Measurements from ENCODE around the gene TSSK2. TPM values are rescaled to one million over a fixed set of nuclear protein-coding genes. Genes with fewer than 3 reads are reported as not detected.

TSSK2 gene
- total and polyA plus RNA-seq, 2 experiments from 2014 or later: not detected

GRCh38 chr22:19115628-19116027 is 15.5 kb upstream of the TSSK2 start:
- no peak overlapping the region for H3K27ac Mint-ChIP-seq
- peaks cover 23% of the 10 kb centered on the region for H3K4me1 Mint-ChIP-seq
- Histone ChIP-seq H3K27me3 (ENCODE audit: insufficient read depth) (no peaks in the 10 kb centered on the region), H3K4me3 (no peak overlapping the region), H3F3A (replicated peaks; ENCODE audit: low read depth) (no peaks in the 10 kb centered on the region), H4K20me1 (replicated peaks; ENCODE audit: insufficient read depth) (peaks cover 48% of the 10 kb centered on the region), H3K4me2 (no peak overlapping the region), H3K79me2 (replicated peaks; ENCODE audit: insufficient read depth) (peaks cover 100% of the 10 kb centered on the region), H3K4me1 (ENCODE audit: insufficient read depth) (peaks cover 13% of the 10 kb centered on the region), H3K36me3 (ENCODE audit: insufficient read depth) (no peaks in the 10 kb centered on the region), H2AFZ (no peak overlapping the region), H3K9me2 (ENCODE audit: insufficient read depth) (no peaks in the 10 kb centered on the region), H3K27ac (ENCODE audit: low read depth) (no peak overlapping the region)
- peak; percentile 56 for ATAC-seq
- DNase-seq (ENCODE audit: low spot score): no peak
- H3K36me3 Mint-ChIP-seq (ENCODE audit: low read depth): peaks cover 3% of the 10 kb centered on the region; the same call in 2 of the 3 replicates
- H3K4me3 Mint-ChIP-seq: no peak overlapping the region; the same call in 2 of the 3 replicates
- TF ChIP-seq CTCF (conservative IDR thresholded peaks at IDR 0.05; ENCODE audit: low read depth in 2 of 2) (peak in 1 of 2 experiments; percentile 41; a peak in 2 of 4 replicates), JUNB (IDR thresholded peaks at IDR 0.05; ENCODE audit: unreplicated experiment) (no peak)
- H3K27me3 Mint-ChIP-seq (ENCODE audit: insufficient read depth, low read depth, poor library complexity): peaks cover 8% of the 10 kb centered on the region
- H3K9me3 Mint-ChIP-seq: no peaks in the 10 kb centered on the region; the same call in 2 of the 3 replicates

GRCh38 chr22:19117111-19117512 is 14.0 kb upstream of the TSSK2 start:
- Mint-ChIP-seq H3K27ac (no peak overlapping the region), H3K4me1 (peaks cover 20% of the 10 kb centered on the region), H3K9me3 (no peaks in the 10 kb centered on the region), H3K4me3 (no peak overlapping the region), H3K27me3 (ENCODE audit: insufficient read depth, low read depth, poor library complexity) (peaks cover 11% of the 10 kb centered on the region), H3K36me3 (ENCODE audit: low read depth) (peaks cover 3% of the 10 kb centered on the region; the same call in 2 of the 3 replicates)
- Histone ChIP-seq H4K20me1 (replicated peaks; ENCODE audit: insufficient read depth) (peaks cover 50% of the 10 kb centered on the region), H3K4me2 (no peak overlapping the region), H2AFZ (no peak overlapping the region), H3K79me2 (replicated peaks; ENCODE audit: insufficient read depth) (peaks cover 96% of the 10 kb centered on the region), H3K27ac (ENCODE audit: low read depth) (no peak overlapping the region), H3K4me1 (ENCODE audit: insufficient read depth) (peaks cover 8% of the 10 kb centered on the region), H3K4me3 (no peak overlapping the region), H3K9me2 (ENCODE audit: insufficient read depth) (no peaks in the 10 kb centered on the region), H3F3A (replicated peaks; ENCODE audit: low read depth) (0 out of 2 replicates have a peak, but pooled peaks cover 4% of the 10 kb centered on the region), H3K36me3 (ENCODE audit: insufficient read depth) (no peaks in the 10 kb centered on the region), H3K27me3 (ENCODE audit: insufficient read depth) (no peaks in the 10 kb centered on the region)
- no peak for DNase-seq (ENCODE audit: low spot score)
- no peak for ATAC-seq
- no peak for TF ChIP-seq EZH2phosphoT487 (IDR thresholded peaks at IDR 0.05; ENCODE audit: unreplicated experiment)
- TF ChIP-seq EZH2 (IDR thresholded peaks at IDR 0.05; ENCODE audit: low read depth, unreplicated experiment): no peak

- H3K4me3 Mint-ChIP-seq: no peak overlapping the region
- peaks cover 42% of the 10 kb centered on the region for H4K20me1 ChIP-seq (replicated peaks; ENCODE audit: insufficient read depth)
- no peaks in the 10 kb centered on the region for H3K27me3 ChIP-seq (ENCODE audit: insufficient read depth)
- peaks cover 27% of the 10 kb centered on the region for H3K4me1 Mint-ChIP-seq
- peaks cover 17% of the 10 kb centered on the region for H3K27me3 Mint-ChIP-seq (ENCODE audit: insufficient read depth, low read depth, poor library complexity)
- peaks cover 4% of the 10 kb centered on the region; the same call in 1 of the 2 replicates for H3F3A ChIP-seq (replicated peaks; ENCODE audit: low read depth)
- peaks cover 14% of the 10 kb centered on the region for H3K4me1 ChIP-seq (ENCODE audit: insufficient read depth)
- H3K36me3 ChIP-seq (ENCODE audit: insufficient read depth): no peaks in the 10 kb centered on the region
- H3K79me2 ChIP-seq (replicated peaks; ENCODE audit: insufficient read depth): peaks cover 84% of the 10 kb centered on the region
- no peaks in the 10 kb centered on the region for H3K9me2 ChIP-seq (ENCODE audit: insufficient read depth)
- no peak overlapping the region for H3K4me3 ChIP-seq
- no peak for DNase-seq (ENCODE audit: low spot score)
- H2AFZ ChIP-seq: no peak overlapping the region
- peaks cover 3% of the 10 kb centered on the region; the same call in 2 of the 3 replicates for H3K36me3 Mint-ChIP-seq (ENCODE audit: low read depth)
- no peak for ATAC-seq
- no peak overlapping the region for H3K4me2 ChIP-seq
- H3K27ac ChIP-seq (ENCODE audit: low read depth): no peak overlapping the region
- no peak overlapping the region for H3K27ac Mint-ChIP-seq
- H3K9me3 Mint-ChIP-seq: no peaks in the 10 kb centered on the region
- TF ChIP-seq POLR2AphosphoS5 (IDR thresholded peaks at IDR 0.05; ENCODE audit: low read depth) (no peak), EZH2phosphoT487 (IDR thresholded peaks at IDR 0.05; ENCODE audit: unreplicated experiment) (no peak), EZH2 (IDR thresholded peaks at IDR 0.05; ENCODE audit: low read depth, unreplicated experiment) (no peak), CTCF (conservative IDR thresholded peaks at IDR 0.05; ENCODE audit: low read depth in 2 of 2) (no peak), REST (IDR thresholded peaks at IDR 0.05; ENCODE audit: unreplicated experiment) (no peak), ZNF331 (CRISPR knock-in tag; IDR thresholded peaks at IDR 0.05; ENCODE audit: low read depth) (no peak), NANOG (IDR thresholded peaks at IDR 0.05; ENCODE audit: borderline replicate concordance) (no peak), STAT1 (IDR thresholded peaks at IDR 0.05; ENCODE audit: unreplicated experiment) (no peak), ZNF114 (CRISPR knock-in tag; IDR thresholded peaks at IDR 0.05) (no peak)
Observed at GRCh38 chr22:19118329-19118880, 12.7 kb upstream of the TSSK2 start.

All from GM23338 (cell line).